ENCODE results near the gene ARL16.
A peak's percentile ranks its signal among the peaks of the same experiment; 100 is the strongest.

Gene ARL16

GRCh38 chr17:81712468-81713003, 28.9 kb upstream of the ARL16 start:
- DNase-seq, result no peak

DNA sequence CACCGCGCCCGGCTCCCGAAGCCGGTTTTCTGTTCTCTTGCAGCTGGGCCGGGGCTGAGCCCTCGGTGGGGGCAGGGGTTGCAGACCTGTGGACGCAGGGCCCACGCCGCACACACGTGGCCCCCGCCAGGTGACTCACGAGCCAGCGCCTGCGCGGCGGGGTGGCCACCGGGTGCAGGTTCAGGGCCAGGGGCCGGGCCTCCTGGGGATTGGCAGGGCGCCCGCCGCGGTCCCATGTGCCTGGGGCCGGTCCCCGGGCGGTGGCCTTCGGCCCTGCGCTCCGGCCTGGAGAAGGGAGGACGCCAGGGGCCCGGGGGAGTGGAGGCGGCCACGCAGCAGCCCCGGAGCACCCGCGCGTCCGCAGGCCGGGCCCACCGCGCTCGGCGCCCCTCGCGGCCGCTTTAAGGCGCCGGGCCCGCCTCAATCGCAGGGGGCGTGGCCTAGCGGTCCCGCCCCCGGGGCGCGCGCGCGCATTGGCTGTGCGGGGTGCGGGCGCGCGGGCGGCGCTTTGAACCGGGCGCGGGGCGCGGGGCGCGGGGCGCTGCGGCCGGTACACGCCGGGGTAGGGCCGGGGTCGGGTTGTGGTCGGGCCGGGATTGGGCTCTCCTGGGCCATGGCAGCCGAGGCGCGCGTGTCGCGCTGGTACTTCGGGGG, 28.3 kb upstream of the ARL16 start, which contains the start of gene SLC25A10:
Gene SLC25A10 (plus strand): TSS at position 471 of the 654 bp plus-strand sequence. CDS start 143 bp downstream, at position 614.
- peak; percentile 89 for DNase-seq

DNA sequence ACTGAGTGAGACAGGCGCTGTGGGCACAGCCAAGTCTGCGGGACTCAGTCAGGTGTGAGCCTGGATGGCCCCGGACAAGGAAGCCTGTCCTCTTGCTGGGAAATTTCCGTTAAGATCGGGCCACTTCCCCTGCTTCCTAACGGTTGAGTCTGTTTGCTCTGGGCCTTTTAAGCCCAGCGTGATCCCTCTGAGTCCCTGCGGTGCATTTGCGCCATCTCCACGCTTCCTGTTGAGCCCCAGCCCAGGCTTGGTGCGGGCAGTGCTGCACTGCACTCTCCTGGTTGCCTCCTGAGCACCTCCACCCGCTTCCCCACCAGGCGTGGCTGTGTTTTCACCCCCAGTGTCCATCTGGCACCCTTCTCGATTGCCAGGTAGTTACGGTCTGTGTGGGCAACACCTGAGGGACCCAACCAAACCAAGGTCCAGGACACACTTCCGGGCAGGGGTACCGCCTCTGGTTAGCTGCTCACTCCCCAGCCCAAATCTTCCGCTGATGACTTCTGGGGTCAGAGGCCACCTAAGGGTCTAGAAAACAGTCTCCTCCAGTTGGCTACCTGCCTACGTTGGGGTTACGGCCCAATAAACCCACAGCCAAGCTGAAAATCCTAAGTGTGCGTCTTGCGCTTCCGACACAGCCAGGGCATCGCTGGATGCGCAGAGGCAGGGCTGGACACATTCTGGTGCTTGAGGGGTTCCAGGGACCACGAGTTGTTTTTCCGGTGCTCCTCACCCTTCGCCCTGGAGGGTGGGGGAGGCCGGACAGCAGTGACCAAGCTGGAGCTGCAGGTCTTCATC, 27.1 kb upstream of the ARL16 start:
- no peak for DNase-seq

DNA sequence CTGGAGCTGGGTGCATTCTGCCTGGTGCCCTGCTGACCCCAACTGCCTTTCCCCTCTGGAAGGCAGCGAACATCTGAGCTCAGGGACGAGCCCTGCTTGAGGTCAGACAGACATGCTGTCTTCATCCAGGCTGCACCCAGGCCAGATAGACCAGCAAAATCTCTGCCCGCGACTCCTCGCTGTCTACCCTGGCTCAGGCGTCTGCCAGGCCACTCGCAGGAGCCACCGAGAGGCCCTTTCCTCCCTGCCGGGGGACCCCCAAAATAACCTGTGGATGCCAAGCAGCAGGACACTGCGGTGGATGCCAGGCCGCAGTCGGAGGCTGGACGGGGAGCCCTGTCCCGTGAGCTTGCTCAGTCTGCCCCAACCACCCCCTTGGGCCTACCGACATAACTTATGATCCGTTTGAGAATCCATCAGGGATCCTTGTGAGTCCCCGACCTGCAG, 25.2 kb upstream of the ARL16 start:
- DNase-seq, result no peak

DNA sequence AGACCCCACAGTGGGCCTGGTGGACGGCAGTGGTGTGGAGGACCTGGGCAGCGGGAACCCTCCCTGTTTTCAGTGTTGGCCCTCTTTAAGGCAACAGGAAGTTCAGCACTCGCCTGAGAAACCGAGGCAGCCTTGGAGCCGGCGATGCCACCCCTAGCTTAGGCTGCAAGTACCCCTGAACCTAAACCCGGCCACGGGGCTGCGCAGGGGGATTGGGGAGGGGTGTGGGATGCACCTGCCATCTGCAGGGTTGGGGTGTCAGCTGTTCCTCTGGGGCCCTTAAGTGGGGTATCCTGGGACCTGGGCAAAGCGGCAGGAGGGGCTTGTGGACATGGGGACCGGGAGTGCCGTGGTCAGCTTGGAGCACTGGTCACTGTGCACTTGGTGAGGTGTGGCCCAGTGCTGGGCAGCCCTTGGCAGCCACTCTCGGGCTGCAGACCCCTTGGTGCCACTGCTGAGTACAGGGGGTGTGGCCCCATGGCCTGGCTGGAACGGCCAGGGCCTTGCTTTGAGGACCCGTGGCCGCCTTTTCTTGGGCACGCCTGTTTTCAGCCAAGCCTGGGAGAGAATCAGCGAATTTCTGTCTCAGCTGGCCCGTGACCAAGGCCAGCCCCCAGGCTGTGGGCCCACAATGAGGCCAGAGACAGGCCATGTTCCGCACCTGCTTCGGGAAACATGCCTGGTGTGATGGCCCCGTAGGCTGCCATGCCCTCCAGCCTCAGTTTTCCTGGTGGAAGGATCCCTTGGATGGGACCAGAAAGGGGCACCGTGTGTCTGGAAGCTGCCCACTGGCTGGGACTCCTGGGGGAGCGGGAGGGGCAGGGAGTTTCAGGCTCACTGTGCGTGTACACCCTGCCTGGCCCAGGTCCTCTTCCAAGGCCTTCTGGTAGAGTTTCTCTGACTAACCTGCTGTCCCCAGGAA, 24.4 kb upstream of the ARL16 start:
- DNase-seq, result no peak

GRCh38 chr17:81706757-81707624, 23.4 kb upstream of the ARL16 start:
- no peak for DNase-seq

DNA sequence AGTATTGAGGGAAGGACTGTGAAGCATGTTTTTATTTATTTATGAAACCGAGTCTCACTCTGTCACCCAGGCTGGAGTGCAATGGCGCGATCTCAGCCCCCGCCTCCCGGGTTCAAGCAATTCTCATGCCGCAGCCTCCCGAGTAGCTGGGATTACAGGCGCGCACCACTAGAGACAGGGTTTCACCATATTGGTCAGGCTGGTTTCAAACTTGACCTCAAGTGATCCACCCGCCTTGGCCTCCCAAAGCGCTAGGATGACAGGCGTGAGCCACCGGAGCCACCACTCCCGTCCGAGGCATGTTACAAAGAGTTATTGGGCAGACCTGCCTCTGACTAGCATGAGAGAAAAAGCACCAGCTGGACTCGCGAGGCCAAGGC, 22.6 kb upstream of the ARL16 start:
- DNase-seq, result no peak

DNA sequence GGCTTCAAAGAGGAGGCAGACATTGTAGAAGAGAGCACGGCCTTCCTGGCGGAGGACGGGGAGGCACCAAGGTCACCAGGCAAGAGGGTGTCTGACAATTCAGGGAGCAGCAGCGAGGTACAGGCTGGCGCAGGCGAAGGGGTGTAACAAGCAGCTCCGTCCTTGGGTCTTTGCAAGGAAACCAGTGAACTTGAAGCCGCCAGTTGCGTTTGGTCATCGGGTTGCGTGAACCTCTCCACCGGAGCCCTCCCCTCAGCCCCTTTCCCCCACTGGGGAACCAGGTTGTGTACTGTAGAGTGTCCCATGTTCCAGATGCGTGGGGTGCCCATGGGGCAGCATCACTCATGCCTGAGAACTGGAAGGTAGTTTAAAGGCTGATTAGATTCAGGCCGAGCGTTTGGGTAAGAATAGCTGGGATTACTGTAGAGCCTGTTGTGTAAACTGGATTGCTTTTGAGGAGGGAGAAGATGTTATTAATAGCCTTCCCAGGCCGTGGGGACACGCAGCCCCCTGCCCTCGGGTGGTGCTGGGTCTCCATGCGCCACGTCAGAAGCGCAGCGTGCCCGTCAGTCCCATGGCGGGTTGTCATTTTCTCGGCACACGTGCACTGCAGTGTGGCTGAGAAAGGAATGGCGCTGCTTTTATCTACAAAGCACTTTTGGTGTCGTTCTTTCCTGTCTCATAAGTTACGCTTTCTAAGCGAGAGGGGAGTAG, 22.1 kb upstream of the ARL16 start:
- no peak for DNase-seq

GRCh38 chr17:81703747-81704654, 20.4 kb upstream of the ARL16 start:
- DNase-seq, result no peak

GRCh38 chr17:81702934-81703746, 19.5 kb upstream of the ARL16 start, which contains the start of gene MRPL12:
Gene MRPL12 (plus strand): TSS chr17:81703367. CDS start chr17:81703502, 135 bp downstream.
- DNase-seq, result peak; percentile 97

- no peak for DNase-seq
These were observed 17.9 kb upstream of the ARL16 start for GRCh38 chr17:81701288-81702071.

DNA sequence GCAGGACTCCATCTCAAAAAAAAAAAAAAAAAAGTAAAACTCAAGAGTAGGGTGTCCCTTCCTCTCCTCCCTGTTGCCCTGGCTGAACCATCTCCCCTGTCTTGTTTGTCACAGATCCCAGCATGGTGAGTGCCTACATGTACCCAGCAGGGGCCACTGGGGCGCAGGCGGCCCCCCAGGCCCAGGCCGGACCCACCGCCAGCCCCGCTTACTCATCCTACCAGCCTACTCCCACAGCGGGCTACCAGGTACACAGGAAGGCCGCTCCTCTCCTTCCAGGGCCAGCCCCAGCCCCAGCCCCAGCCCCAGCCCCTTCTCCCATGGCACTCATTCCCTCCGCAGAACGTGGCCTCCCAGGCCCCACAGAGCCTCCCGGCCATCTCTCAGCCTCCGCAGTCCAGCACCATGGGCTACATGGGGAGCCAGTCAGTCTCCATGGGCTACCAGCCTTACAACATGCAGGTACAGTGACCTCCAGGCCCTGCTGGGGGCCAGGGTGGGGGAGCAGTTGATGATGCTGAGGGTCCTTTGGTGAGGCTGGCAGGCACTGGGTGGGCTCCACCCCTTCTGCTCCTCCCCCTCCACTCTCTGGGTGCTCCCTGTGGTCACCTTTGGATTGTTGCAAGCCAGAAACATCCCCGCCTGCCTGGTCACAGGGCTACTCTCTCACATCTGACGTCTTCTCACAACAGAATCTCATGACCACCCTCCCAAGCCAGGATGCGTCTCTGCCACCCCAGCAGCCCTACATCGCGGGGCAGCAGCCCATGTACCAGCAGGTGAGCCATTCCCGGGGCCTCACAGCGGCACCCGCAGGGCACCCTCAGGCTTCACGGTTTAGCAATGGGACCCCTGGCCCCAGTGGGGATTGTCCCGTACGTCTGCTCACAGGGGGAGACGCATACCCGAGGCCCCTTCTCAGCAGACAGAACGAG, 17.0 kb upstream of the ARL16 start:
- DNase-seq, result no peak

DNA sequence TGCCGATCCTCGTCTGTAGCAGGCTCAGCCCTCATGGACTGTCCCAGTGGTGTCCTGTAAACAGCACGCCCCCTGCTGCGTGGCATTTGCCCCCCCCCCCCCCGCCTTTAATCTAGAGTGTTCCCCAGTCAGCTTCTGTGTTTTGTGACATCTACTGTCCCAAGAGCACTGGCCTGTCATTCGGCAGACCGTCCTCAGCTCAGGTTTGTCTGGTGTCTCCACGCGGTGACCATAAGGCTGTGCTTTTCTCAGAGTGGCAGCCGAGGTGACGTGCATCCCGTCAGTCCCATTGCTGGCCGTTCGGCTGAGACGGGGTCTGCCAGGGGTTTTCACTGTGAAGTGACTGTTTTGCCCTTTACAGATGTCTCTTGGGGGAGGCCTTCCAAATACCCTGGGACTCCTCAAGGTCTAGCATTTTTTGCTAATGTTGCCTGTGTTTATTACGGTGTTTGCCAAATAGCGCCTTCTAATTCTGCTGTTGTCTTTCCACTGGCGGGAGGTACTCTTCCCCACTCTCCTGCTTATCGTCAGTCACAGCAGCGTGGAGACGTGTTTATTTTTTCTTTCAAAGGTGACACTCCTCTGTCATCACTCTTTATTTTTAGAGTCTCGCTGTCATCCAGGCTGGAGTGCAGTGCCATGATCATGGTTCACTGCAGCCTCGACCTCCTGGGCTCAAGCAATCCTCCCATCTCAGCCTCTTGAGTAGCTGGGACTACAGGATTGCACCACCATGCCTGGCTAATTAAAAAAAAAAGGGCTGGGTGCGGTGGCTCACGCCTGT, 13.9 kb upstream of the ARL16 start:
- DNase-seq, result no peak

- no peak for DNase-seq
These were observed 12.8 kb upstream of the ARL16 start for GRCh38 chr17:81696218-81696941.

GRCh38 chr17:81695801-81696200, 12.2 kb upstream of the ARL16 start:
- no peak for DNase-seq

DNA sequence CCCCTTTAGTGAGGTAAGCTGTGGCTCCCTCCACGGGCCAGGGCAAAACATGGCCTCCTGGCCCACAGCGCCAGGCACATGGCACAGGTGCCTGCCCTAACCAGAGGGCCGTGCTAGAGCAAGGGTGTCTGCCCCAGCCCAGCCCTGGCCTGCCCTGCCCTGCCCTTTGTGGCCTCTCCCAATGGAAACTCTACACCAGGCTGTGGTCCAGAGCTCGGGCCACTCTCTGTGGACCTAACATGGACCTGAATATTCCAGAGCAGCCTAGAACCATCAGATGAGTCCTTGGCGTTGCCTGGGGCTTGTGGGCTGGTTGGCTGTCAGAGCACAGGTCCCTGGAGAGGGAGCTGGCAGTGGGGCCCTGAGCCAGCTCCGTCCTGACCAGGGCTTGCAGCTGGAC, 11.6 kb upstream of the ARL16 start:
- DNase-seq, result no peak
